Measurements from ENCODE around the gene C19orf38.

C19orf38 gene

GRCh38 chr19:10848230-10848856, at the start of gene C19orf38:
C19orf38 (plus strand) TSS chr19:10848415; CDS start chr19:10848509, 94 bp downstream.
- no peak for DNase-seq (ENCODE audit: low spot score)

- peak; percentile 20 for DNase-seq (ENCODE audit: low spot score)
Observed at GRCh38 chr19:10800488-10800887, 47.7 kb upstream of the C19orf38 start.

- no peak for DNase-seq (ENCODE audit: low spot score)
Observed at GRCh38 chr19:10802479-10802878, 45.7 kb upstream of the C19orf38 start.

GRCh38 chr19:10803252-10803651, 45.0 kb upstream of the C19orf38 start:
- DNase-seq (ENCODE audit: low spot score), result no peak

GRCh38 chr19:10805065-10805757, 43.0 kb upstream of the C19orf38 start:
- DNase-seq (ENCODE audit: low spot score), result peak; percentile 18

GRCh38 chr19:10805758-10806247, 42.4 kb upstream of the C19orf38 start:
- peak; percentile 34 for DNase-seq (ENCODE audit: low spot score)

GRCh38 chr19:10808937-10809649, 39.1 kb upstream of the C19orf38 start:
- no peak for DNase-seq (ENCODE audit: low spot score)

GRCh38 chr19:10809651-10810285, 38.4 kb upstream of the C19orf38 start:
- DNase-seq (ENCODE audit: low spot score), result no peak

GRCh38 chr19:10811391-10812111, 36.7 kb upstream of the C19orf38 start:
- DNase-seq (ENCODE audit: low spot score), result no peak

- DNase-seq (ENCODE audit: low spot score), result no peak
Observed at GRCh38 chr19:10812196-10812595, 36.0 kb upstream of the C19orf38 start.

GRCh38 chr19:10812902-10813404, 35.3 kb upstream of the C19orf38 start:
- no peak for DNase-seq (ENCODE audit: low spot score)

- no peak for DNase-seq (ENCODE audit: low spot score)
Observed at GRCh38 chr19:10815007-10815536, 33.1 kb upstream of the C19orf38 start.

GRCh38 chr19:10815969-10816644, 32.1 kb upstream of the C19orf38 start:
- no peak for DNase-seq (ENCODE audit: low spot score)

GRCh38 chr19:10816691-10817090, 31.5 kb upstream of the C19orf38 start:
- no peak for DNase-seq (ENCODE audit: low spot score)

GRCh38 chr19:10817291-10818038, 30.8 kb upstream of the C19orf38 start:
- no peak for DNase-seq (ENCODE audit: low spot score)

GRCh38 chr19:10818301-10819123, 29.7 kb upstream of the C19orf38 start:
- no peak for DNase-seq (ENCODE audit: low spot score)

- DNase-seq (ENCODE audit: low spot score), result no peak
Observed at GRCh38 chr19:10819124-10820060, 28.8 kb upstream of the C19orf38 start.

GRCh38 chr19:10820173-10820572, 28.0 kb upstream of the C19orf38 start:
- no peak for DNase-seq (ENCODE audit: low spot score)
